Esophagus muscularis mucosa (tissue), 4 donors: Measurements from ENCODE around the gene SDK1. TPM values are rescaled to one million over a fixed set of nuclear protein-coding genes. Genes with fewer than 3 reads are reported as not detected.

Source experiments
- DNase-seq: peaks from one replicate; pipeline ENCODE4 v3.0.0-alpha.2; 2017; ENCODE audit errors: extremely low spot score
- H3K27ac ChIP-seq, 4 donors: fragments of 200-600 bp; sonication (generic); replicated peaks in 1 of 4; 1 replicate in 3 of 4; 2 replicates in 1 of 4; pipeline ENCODE4 v1.5.1; 2016 to 2019; ENCODE audit warnings: mild to moderate bottlenecking in 1 of 4
- H3K27me3 ChIP-seq, 4 donors: fragments of 200-600 bp; sonication (generic); one replicate each; pipeline versions ENCODE4 v1.5.1 to v1.6.0; 2016 to 2019
- H3K36me3 ChIP-seq, 4 donors: fragments of 200-600 bp; sonication (generic); one replicate each; pipeline ENCODE4 v1.5.1; 2016 to 2019
- H3K4me1 ChIP-seq, 4 donors: fragments of 200-600 bp; sonication (generic); one replicate each; pipeline ENCODE4 v1.5.1; 2016 to 2019
- H3K4me3 ChIP-seq, 4 donors: fragments of 200-600 bp; sonication (generic); 1 replicate in 2 of 4; 2 replicates in 2 of 4; pipeline ENCODE4 v1.5.1; 2016 to 2019; ENCODE audit warnings: mild to moderate bottlenecking in 4 of 4, moderate library complexity in 1 of 4
- H3K9me3 ChIP-seq, 4 donors: fragments of 200-600 bp; sonication (generic); 1 replicate in 3 of 4; 2 replicates in 1 of 4; pipeline ENCODE4 v1.5.1; 2016 to 2019
- CTCF ChIP-seq, 3 experiments: fragments of 200-600 bp in 2 of 3; fragments of 450-650 bp in 1 of 3; sonication (generic) in 2 of 3; IDR thresholded peaks; one replicate each; pipeline ENCODE4 v1.5.1; 2017 to 2019; ENCODE audit warnings: antibody characterized with exemption in 3 of 3, mild to moderate bottlenecking in 2 of 3, moderate library complexity in 1 of 3
- EP300 ChIP-seq: sonication (generic); formaldehyde crosslinking; IDR thresholded peaks from one replicate; pipeline ENCODE4 v1.6.1; 2017; ENCODE audit warnings: antibody characterized with exemption
- POLR2A ChIP-seq: fragments of 450-650 bp; IDR thresholded peaks from one replicate; pipeline ENCODE4 v1.6.1; 2017; ENCODE audit warnings: antibody characterized with exemption, moderate library complexity, mild to moderate bottlenecking, low read depth
- POLR2AphosphoS5 ChIP-seq, 2 donors: sonication (generic); formaldehyde crosslinking; IDR thresholded peaks; one replicate each; pipeline ENCODE4 v1.6.1; 2017; ENCODE audit warnings: antibody characterized with exemption in 2 of 2
- WGBS: methylation state at CpG from one replicate; pipeline ENCODE4 v1.1.5; 2018; 5-methylcytosine and 5-hydroxymethylcytosine counted together
- intact Hi-C: fragments of 100-400 bp; cut with DNase I; formaldehyde crosslinking; loops from one replicate; pipeline ENCODE4 v1.15.1; 2023
- total RNA-seq, 4 donors: library from RNA; depleted of rRNA; stranded (reverse); fragments of >200 nt; gene quantifications; one replicate each; pipeline versions ENCODE4 v1.1.0 to v1.2.1, GENCODE V29; 2016

The SDK1 gene
- total RNA-seq, 4 donors from 2014 or later = 7.8 to 18.6 (median 12.0) TPM

- intact Hi-C loops = no loop called here
- no peaks in the 10 kb centered on the region for H3K27me3 ChIP-seq
- 66% methylated on average over 5 of the region's 6 CpGs for WGBS
Measured at GRCh38 chr7:3712841-3713240, 411.8 kb downstream of the SDK1 start.

GRCh38 chr7:3721422-3721821, 420.4 kb downstream of the SDK1 start:
- WGBS = 87% methylated on average over 3 of the region's 3 CpGs
- Histone ChIP-seq H3K27me3 (no peaks in the 10 kb centered on the region), H3K27ac (no peak overlapping the region), H3K36me3 (no peaks in the 10 kb centered on the region), H3K9me3 (no peaks in the 10 kb centered on the region), H3K4me1 (no peaks in the 10 kb centered on the region), H3K4me3 (no peak overlapping the region)
- intact Hi-C loops = no loop called here
- no peak for TF ChIP-seq POLR2AphosphoS5 (IDR thresholded peaks at IDR 0.05)
- TF ChIP-seq POLR2A = no peak
- no peak for TF ChIP-seq CTCF (IDR thresholded peaks at IDR 0.05)
- no peak for TF ChIP-seq EP300
- no peak for DNase-seq

More at GRCh38 chr7:3712841-3713240, 411.8 kb downstream of the SDK1 start:
- H3K9me3 ChIP-seq = peaks cover 0 to 4% (median 0%) of the 10 kb centered on the region in 4 donors
- TF ChIP-seq POLR2AphosphoS5 (IDR thresholded peaks at IDR 0.05) (no peak), POLR2A (no peak), CTCF (IDR thresholded peaks at IDR 0.05) (no peak)
- no peaks in the 10 kb centered on the region for H3K4me1 ChIP-seq
- no peak for DNase-seq
- no peak overlapping the region for H3K27ac ChIP-seq
- H3K4me3 ChIP-seq = no peak overlapping the region
- no peaks in the 10 kb centered on the region for H3K36me3 ChIP-seq

DNA sequence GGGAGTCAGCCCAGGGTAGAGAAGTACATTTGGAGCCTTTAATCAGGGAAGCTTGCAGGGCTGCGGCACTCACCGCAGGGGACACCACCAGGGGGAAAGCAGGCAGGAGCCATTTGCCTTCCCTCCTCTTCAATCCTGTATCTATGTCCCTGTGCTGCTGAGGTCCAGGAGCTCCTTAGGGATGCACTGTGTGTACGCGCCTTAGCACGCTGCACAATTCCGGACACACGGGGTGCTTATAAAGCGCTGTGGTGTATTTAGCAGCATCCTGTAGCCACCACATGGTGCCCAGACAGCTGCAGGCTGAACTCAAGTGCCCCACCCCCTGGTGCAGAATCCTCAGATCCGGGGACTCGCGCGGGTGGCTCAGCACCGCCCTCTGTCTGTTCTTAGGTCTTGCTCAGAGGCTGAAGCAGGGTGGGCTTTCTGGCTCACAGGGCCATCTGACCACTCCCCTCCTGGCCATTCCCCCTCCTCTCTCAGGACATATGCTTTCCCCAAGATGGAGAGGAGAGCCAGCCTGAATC, 421.4 kb downstream of the SDK1 start:
- no peak overlapping the region for H3K27ac ChIP-seq
- no peak overlapping the region for H3K4me3 ChIP-seq
- no peaks in the 10 kb centered on the region for H3K9me3 ChIP-seq
- no peaks in the 10 kb centered on the region for H3K27me3 ChIP-seq
- intact Hi-C loops = no loop called here
- 40% methylated on average over 9 of the region's 13 CpGs for WGBS
- DNase-seq = no peak
- H3K36me3 ChIP-seq = no peaks in the 10 kb centered on the region
- H3K4me1 ChIP-seq = no peaks in the 10 kb centered on the region
- TF ChIP-seq EP300 = no peak
- no peak for TF ChIP-seq CTCF (IDR thresholded peaks at IDR 0.05)
- TF ChIP-seq POLR2AphosphoS5 (IDR thresholded peaks at IDR 0.05) = no peak
- no peak for TF ChIP-seq POLR2A

- 76% methylated on average over 12 of the region's 12 CpGs for WGBS
- intact Hi-C loops = no loop called here
Measured at GRCh38 chr7:3725155-3726059, 424.4 kb downstream of the SDK1 start.

More at GRCh38 chr7:3725155-3726059, 424.4 kb downstream of the SDK1 start:
- H3K9me3 ChIP-seq = no peaks in the 10 kb centered on the region
- H3K27me3 ChIP-seq = no peaks in the 10 kb centered on the region
- no peak for DNase-seq
- no peaks in the 10 kb centered on the region for H3K36me3 ChIP-seq
- TF ChIP-seq CTCF (IDR thresholded peaks at IDR 0.05) (no peak), EP300 (no peak), POLR2A (no peak), POLR2AphosphoS5 (IDR thresholded peaks at IDR 0.05) (no peak)
- no peak overlapping the region for H3K27ac ChIP-seq
- H3K4me1 ChIP-seq = no peaks in the 10 kb centered on the region
- no peak overlapping the region for H3K4me3 ChIP-seq
